ENCODE results near the gene ECI2. TPM values are rescaled to one million over a fixed set of nuclear protein-coding genes. Genes with fewer than 3 reads are reported as not detected.
A peak's percentile ranks its signal among the peaks of the same experiment; 100 is the strongest.

ECI2 gene
- 59.5 TPM for polyA plus RNA-seq (2013, experiment 1 of 2)
- polyA plus RNA-seq (2013, experiment 2 of 2) = 62.0 TPM

- Histone ChIP-seq H3K9ac (ENCODE audit: low read depth, low read length) (peak within 1 kb of the TSS; percentile 94), H3K9me3 (ENCODE audit: insufficient read depth, low read depth, low read length) (peaks cover 12% of the 10 kb centered on the region; the same call in 1 of the 2 replicates), H3K27me3 (ENCODE audit: insufficient read depth, low read length) (no peaks in the 10 kb centered on the region), H3K4me1 (ENCODE audit: insufficient read depth, low read length) (peaks cover 13% of the 10 kb centered on the region; the same call in 1 of the 2 replicates), H3K36me3 (ENCODE audit: insufficient read depth, low read length) (peaks cover 29% of the 10 kb centered on the region), H3K4me3 (ENCODE audit: low read length) (peak within 1 kb of the TSS; percentile 100), H3K27ac (ENCODE audit: low read depth, low read length) (peak within 1 kb of the TSS; percentile 68)
- under 1% methylated on average over 66 of the region's 66 CpGs for WGBS
These were observed at the start of gene ECI2 for GRCh38 chr6:4134841-4135664. TSS of gene ECI2 (minus strand) at chr6:4135575. CDS start at chr6:4135560, 15 bp downstream.

DNA sequence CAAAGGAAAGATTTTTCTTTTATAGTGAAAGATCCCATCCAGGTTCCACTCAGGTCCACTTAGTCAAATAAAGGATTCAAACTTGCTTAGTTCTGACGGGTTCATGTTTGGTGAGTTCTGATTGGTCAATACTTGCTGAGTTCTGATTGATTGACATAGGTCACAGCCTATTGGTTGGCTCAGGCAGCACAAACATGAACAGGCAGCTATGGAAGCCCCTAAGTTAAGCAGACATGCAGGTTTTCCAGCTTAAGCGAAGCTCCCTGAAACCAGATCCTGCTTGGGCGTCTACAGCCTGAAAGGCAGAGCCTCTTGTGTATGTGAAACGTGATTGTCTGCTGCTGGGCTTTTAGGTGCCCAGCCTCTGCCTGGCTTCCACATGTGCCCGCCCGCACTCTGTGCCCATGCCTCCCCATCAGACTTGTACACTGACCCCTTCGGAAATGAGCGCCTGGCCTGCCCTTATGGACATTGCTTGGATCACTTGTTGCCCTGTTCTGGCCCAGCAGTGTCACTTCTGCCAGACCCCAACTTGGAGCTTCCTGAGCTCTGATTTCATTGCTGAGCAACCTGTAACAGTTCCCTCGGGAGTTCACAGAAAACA, 45.4 kb upstream of the ECI2 start:
- Histone ChIP-seq H3K36me3 (ENCODE audit: insufficient read depth, low read length) (no peaks in the 10 kb centered on the region), H3K9me3 (ENCODE audit: insufficient read depth, low read depth, low read length) (no peaks in the 10 kb centered on the region), H3K4me1 (ENCODE audit: insufficient read depth, low read length) (peaks cover 4% of the 10 kb centered on the region; the same call in 1 of the 2 replicates), H3K27ac (ENCODE audit: low read depth, low read length) (no peak overlapping the region), H3K9ac (ENCODE audit: low read depth, low read length) (no peak overlapping the region), H3K27me3 (ENCODE audit: insufficient read depth, low read length) (no peaks in the 10 kb centered on the region), H3K4me3 (ENCODE audit: low read length) (no peak overlapping the region)
- WGBS = 93% methylated on average over 8 of the region's 9 CpGs

GRCh38 chr6:4179960-4180651, 44.7 kb upstream of the ECI2 start:
- Histone ChIP-seq H3K27me3 (ENCODE audit: insufficient read depth, low read length) (no peaks in the 10 kb centered on the region), H3K9me3 (ENCODE audit: insufficient read depth, low read depth, low read length) (no peaks in the 10 kb centered on the region), H3K36me3 (ENCODE audit: insufficient read depth, low read length) (no peaks in the 10 kb centered on the region), H3K27ac (ENCODE audit: low read depth, low read length) (no peak overlapping the region), H3K4me3 (ENCODE audit: low read length) (no peak overlapping the region), H3K4me1 (ENCODE audit: insufficient read depth, low read length) (peaks cover 4% of the 10 kb centered on the region; the same call in 1 of the 2 replicates), H3K9ac (ENCODE audit: low read depth, low read length) (no peak overlapping the region)
- WGBS = 90% methylated on average over 4 of the region's 4 CpGs

- Histone ChIP-seq H3K4me1 (ENCODE audit: insufficient read depth, low read length) (peaks cover 4% of the 10 kb centered on the region; the same call in 1 of the 2 replicates), H3K9ac (ENCODE audit: low read depth, low read length) (no peak overlapping the region), H3K27me3 (ENCODE audit: insufficient read depth, low read length) (no peaks in the 10 kb centered on the region), H3K4me3 (ENCODE audit: low read length) (no peak overlapping the region), H3K36me3 (ENCODE audit: insufficient read depth, low read length) (no peaks in the 10 kb centered on the region), H3K27ac (ENCODE audit: low read depth, low read length) (no peak overlapping the region), H3K9me3 (ENCODE audit: insufficient read depth, low read depth, low read length) (no peaks in the 10 kb centered on the region)
- 94% methylated on average over 8 of the region's 8 CpGs for WGBS
These were observed 43.5 kb upstream of the ECI2 start for GRCh38 chr6:4178737-4179333.

GRCh38 chr6:4176907-4177306, 41.5 kb upstream of the ECI2 start:
- H3K27ac ChIP-seq (ENCODE audit: low read depth, low read length) = no peak overlapping the region
- H3K4me3 ChIP-seq (ENCODE audit: low read length) = no peak overlapping the region
- H3K4me1 ChIP-seq (ENCODE audit: insufficient read depth, low read length) = peaks cover 18% of the 10 kb centered on the region
- H3K36me3 ChIP-seq (ENCODE audit: insufficient read depth, low read length) = no peaks in the 10 kb centered on the region
- no peak overlapping the region for H3K9ac ChIP-seq (ENCODE audit: low read depth, low read length)
- 92% methylated on average over 2 of the region's 2 CpGs for WGBS
- no peaks in the 10 kb centered on the region for H3K9me3 ChIP-seq (ENCODE audit: insufficient read depth, low read depth, low read length)
- no peaks in the 10 kb centered on the region for H3K27me3 ChIP-seq (ENCODE audit: insufficient read depth, low read length)

GRCh38 chr6:4174042-4174441, 38.7 kb upstream of the ECI2 start:
- Histone ChIP-seq H3K27ac (ENCODE audit: low read depth, low read length) (no peak overlapping the region), H3K27me3 (ENCODE audit: insufficient read depth, low read length) (no peaks in the 10 kb centered on the region), H3K36me3 (ENCODE audit: insufficient read depth, low read length) (no peaks in the 10 kb centered on the region), H3K4me1 (ENCODE audit: insufficient read depth, low read length) (peaks cover 31% of the 10 kb centered on the region), H3K9ac (ENCODE audit: low read depth, low read length) (no peak overlapping the region), H3K4me3 (ENCODE audit: low read length) (no peak overlapping the region), H3K9me3 (ENCODE audit: insufficient read depth, low read depth, low read length) (no peaks in the 10 kb centered on the region)
- 98% methylated on average over 5 of the region's 6 CpGs for WGBS

- Histone ChIP-seq H3K9ac (ENCODE audit: low read depth, low read length) (no peak overlapping the region), H3K27me3 (ENCODE audit: insufficient read depth, low read length) (no peaks in the 10 kb centered on the region), H3K4me3 (ENCODE audit: low read length) (no peak overlapping the region), H3K9me3 (ENCODE audit: insufficient read depth, low read depth, low read length) (peaks cover 10% of the 10 kb centered on the region; the same call in 1 of the 2 replicates), H3K27ac (ENCODE audit: low read depth, low read length) (no peak overlapping the region), H3K36me3 (ENCODE audit: insufficient read depth, low read length) (no peaks in the 10 kb centered on the region), H3K4me1 (ENCODE audit: insufficient read depth, low read length) (peaks cover 37% of the 10 kb centered on the region)
- WGBS = 75% methylated on average over 3 of the region's 3 CpGs
These were observed 37.0 kb upstream of the ECI2 start for GRCh38 chr6:4172368-4172767.

GRCh38 chr6:4170297-4170696, 34.9 kb upstream of the ECI2 start:
- H3K4me1 ChIP-seq (ENCODE audit: insufficient read depth, low read length) = peaks cover 37% of the 10 kb centered on the region
- H3K27ac ChIP-seq (ENCODE audit: low read depth, low read length) = no peak overlapping the region
- H3K27me3 ChIP-seq (ENCODE audit: insufficient read depth, low read length) = no peaks in the 10 kb centered on the region
- no peaks in the 10 kb centered on the region for H3K36me3 ChIP-seq (ENCODE audit: insufficient read depth, low read length)
- H3K9me3 ChIP-seq (ENCODE audit: insufficient read depth, low read depth, low read length) = peaks cover 11% of the 10 kb centered on the region; the same call in 1 of the 2 replicates
- 97% methylated on average over 3 of the region's 3 CpGs for WGBS
- H3K9ac ChIP-seq (ENCODE audit: low read depth, low read length) = no peak overlapping the region
- no peak overlapping the region for H3K4me3 ChIP-seq (ENCODE audit: low read length)

DNA sequence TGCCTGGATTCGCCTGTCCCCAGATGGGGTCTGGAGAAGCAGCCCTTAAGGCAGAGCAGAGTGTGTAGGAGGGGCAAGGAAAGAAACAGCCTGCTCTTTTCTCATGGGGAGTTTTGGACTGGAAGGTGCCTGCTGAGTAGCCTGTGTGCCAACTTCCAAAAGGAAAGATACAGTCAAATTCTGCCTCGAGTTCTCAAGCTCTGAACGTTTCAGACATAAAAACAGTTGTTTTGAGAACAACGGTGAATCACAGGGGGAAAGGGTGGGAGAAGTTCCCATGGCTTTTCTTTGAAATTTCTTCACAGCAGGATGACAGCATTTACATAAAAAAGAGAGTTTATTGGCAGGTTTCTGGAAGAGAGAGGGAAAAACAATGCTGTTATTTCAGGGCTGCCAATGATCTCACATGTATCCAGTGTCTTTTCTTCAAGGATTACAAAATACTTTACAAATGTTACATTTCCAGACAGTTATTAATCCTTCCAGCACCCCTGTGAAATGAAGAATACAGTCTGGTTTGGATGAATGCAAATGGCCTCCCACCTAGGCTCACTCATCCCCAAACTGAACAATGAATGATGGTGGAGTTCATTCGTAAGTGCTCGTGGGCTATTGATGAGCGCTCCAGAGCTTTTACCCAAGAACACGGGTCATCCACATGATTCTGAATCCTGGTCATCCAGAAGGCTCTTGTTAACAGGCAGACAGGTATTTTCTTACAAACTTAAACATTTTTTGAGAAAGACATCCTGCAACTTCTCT, 33.8 kb upstream of the ECI2 start:
- no peaks in the 10 kb centered on the region for H3K36me3 ChIP-seq (ENCODE audit: insufficient read depth, low read length)
- WGBS = 27% methylated on average over 8 of the region's 8 CpGs
- H3K4me3 ChIP-seq (ENCODE audit: low read length) = peak overlapping the region; percentile 11; the same call in 1 of the 2 replicates
- peaks cover 37% of the 10 kb centered on the region for H3K4me1 ChIP-seq (ENCODE audit: insufficient read depth, low read length)
- no peaks in the 10 kb centered on the region for H3K27me3 ChIP-seq (ENCODE audit: insufficient read depth, low read length)
- H3K9me3 ChIP-seq (ENCODE audit: insufficient read depth, low read depth, low read length) = peaks cover 11% of the 10 kb centered on the region; the same call in 1 of the 2 replicates
- no peak overlapping the region for H3K9ac ChIP-seq (ENCODE audit: low read depth, low read length)
- H3K27ac ChIP-seq (ENCODE audit: low read depth, low read length) = peak overlapping the region; percentile 90; the same call in 1 of the 2 replicates

DNA sequence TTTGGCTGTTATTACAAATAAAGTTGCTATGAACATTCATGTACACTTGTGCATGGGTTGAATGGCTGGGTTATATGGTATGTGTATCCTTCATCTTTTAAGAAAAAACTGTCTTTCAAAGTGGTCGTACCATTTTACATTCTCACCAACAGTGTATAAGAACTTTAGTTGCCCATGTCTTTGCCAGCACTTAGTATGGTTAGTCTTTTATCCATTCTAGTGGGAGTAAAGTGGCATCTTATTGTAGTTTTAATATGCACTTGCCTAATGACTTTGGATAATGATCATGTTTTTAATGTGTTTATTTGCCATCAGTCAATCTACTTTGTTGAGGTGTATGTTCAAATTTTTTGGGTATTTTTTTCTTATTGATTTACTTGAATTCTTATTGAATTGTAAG, 32.5 kb upstream of the ECI2 start:
- Histone ChIP-seq H3K9ac (ENCODE audit: low read depth, low read length) (no peak overlapping the region), H3K4me3 (ENCODE audit: low read length) (no peak overlapping the region), H3K27me3 (ENCODE audit: insufficient read depth, low read length) (no peaks in the 10 kb centered on the region), H3K27ac (ENCODE audit: low read depth, low read length) (no peak overlapping the region), H3K4me1 (ENCODE audit: insufficient read depth, low read length) (peaks cover 27% of the 10 kb centered on the region), H3K36me3 (ENCODE audit: insufficient read depth, low read length) (no peaks in the 10 kb centered on the region), H3K9me3 (ENCODE audit: insufficient read depth, low read depth, low read length) (peaks cover 11% of the 10 kb centered on the region; the same call in 1 of the 2 replicates)
- no CpG with 5 or more reads among the region's 1 CpG for WGBS

Data from HUES64 (cell line).